DMS153 (cell line): ENCODE measurements around the gene MAP2K1.
"Not testable (repeated sequence)": the region's sequence is repeated elsewhere in the genome, so short reads cannot be mapped to it uniquely, and the experiment has no call there.

Source experiments
- DNase-seq: peaks from one replicate; lab custom pipeline; 2025; lab: John Stamatoyannopoulos, UW

MAP2K1 gene

GRCh38 chr15:66424963-66425612 lies 38.4 kb downstream of the MAP2K1 start:
- no peak for DNase-seq

GRCh38 chr15:66425837-66426236 lies 39.1 kb downstream of the MAP2K1 start:
- DNase-seq = no peak

- no peak for DNase-seq
Measured at GRCh38 chr15:66429117-66429516, 42.4 kb downstream of the MAP2K1 start.

- DNase-seq = no peak
Measured at GRCh38 chr15:66429546-66429945, 42.8 kb downstream of the MAP2K1 start.

- no peak for DNase-seq
Measured at GRCh38 chr15:66430627-66431255, 44.0 kb downstream of the MAP2K1 start.

GRCh38 chr15:66433726-66434125 lies 47.0 kb downstream of the MAP2K1 start:
- no peak for DNase-seq

- DNase-seq = no peak
Measured at GRCh38 chr15:66440501-66440900, 53.8 kb downstream of the MAP2K1 start.

- DNase-seq = no peak
Measured at GRCh38 chr15:66452420-66452819, 65.7 kb downstream of the MAP2K1 start.

GRCh38 chr15:66452971-66453580 lies 66.4 kb downstream of the MAP2K1 start:
- DNase-seq = no peak

- DNase-seq = no peak
Measured at GRCh38 chr15:66454143-66454542, 67.4 kb downstream of the MAP2K1 start.

GRCh38 chr15:66456211-66456610 lies 69.5 kb downstream of the MAP2K1 start:
- DNase-seq = no peak

GRCh38 chr15:66459818-66460615 lies 73.3 kb downstream of the MAP2K1 start:
- DNase-seq = no peak

- not testable (repeated sequence) for DNase-seq
Measured at GRCh38 chr15:66461294-66461693, 74.6 kb downstream of the MAP2K1 start.

- DNase-seq = no peak
Measured at GRCh38 chr15:66461917-66462316, 75.2 kb downstream of the MAP2K1 start.

- no peak for DNase-seq
Measured at GRCh38 chr15:66462627-66463026, 75.9 kb downstream of the MAP2K1 start.

- DNase-seq = not testable (repeated sequence)
Measured at GRCh38 chr15:66465294-66465693, 78.6 kb downstream of the MAP2K1 start.

- not testable (repeated sequence) for DNase-seq
Measured at GRCh38 chr15:66467162-66468040, 80.7 kb downstream of the MAP2K1 start.

- DNase-seq = not testable (repeated sequence)
Measured at GRCh38 chr15:66470825-66471224, 84.1 kb downstream of the MAP2K1 start.

GRCh38 chr15:66472176-66472999 lies 85.7 kb downstream of the MAP2K1 start:
- no peak for DNase-seq

GRCh38 chr15:66474135-66474534 lies 87.4 kb downstream of the MAP2K1 start:
- DNase-seq = no peak

- DNase-seq = no peak
Measured at GRCh38 chr15:66474963-66475362, 88.3 kb downstream of the MAP2K1 start.
